22Rv1 (cell line): ENCODE data around the gene PPARD.

Source experiments
- CTCF ChIP-seq: fragments of 450-650 bp; IDR thresholded peaks from 2 replicates; pipeline ENCODE4 v1.5.1; 2017; ENCODE audit warnings: mild to moderate bottlenecking
- ZFX ChIP-seq: fragments of 450-650 bp; IDR thresholded peaks from 2 replicates; pipeline ENCODE4 v1.6.1; 2017; ENCODE audit warnings: antibody characterized with exemption, borderline replicate concordance

GRCh38 chr6:35463292-35463691 lies 120.9 kb downstream of the PPARD start:
- no peak for TF ChIP-seq CTCF
- no peak for TF ChIP-seq ZFX
